Neuronal stem cell (in vitro differentiated cells): ENCODE data around the gene TSSC4.

Experiments
- DNase-seq: peaks from one replicate; pipeline ENCODE4 v3.0.0-alpha.2; 2013; ENCODE audit warnings: low spot score
- H2AFZ ChIP-seq: one replicate; pipeline ENCODE4 v1.6.1; 2013; ENCODE audit warnings: mild to moderate bottlenecking, low read length, inconsistent platforms
- H2AK5ac ChIP-seq: 2 replicates; pipeline ENCODE4 v1.6.1; 2013; ENCODE audit warnings: low read depth, mild to moderate bottlenecking, inconsistent platforms, low read length, moderate library complexity, mixed read lengths
- H2BK120ac ChIP-seq: 2 replicates; pipeline ENCODE4 v1.6.1; 2013; ENCODE audit warnings: low read depth, mild to moderate bottlenecking, inconsistent platforms, low read length, moderate library complexity, mixed read lengths
- H2BK12ac ChIP-seq: one replicate; pipeline ENCODE4 v1.6.1; 2013; ENCODE audit warnings: low read length, inconsistent platforms
- H2BK15ac ChIP-seq: 2 replicates; pipeline ENCODE4 v1.6.1; 2013; ENCODE audit warnings: mild to moderate bottlenecking, low read length, inconsistent platforms, mixed read lengths
- H2BK5ac ChIP-seq: one replicate; pipeline ENCODE4 v1.6.1; 2013; ENCODE audit warnings: inconsistent platforms, mild to moderate bottlenecking, low read length, moderate library complexity
- H3K14ac ChIP-seq: one replicate; pipeline ENCODE4 v1.6.1; 2013; ENCODE audit warnings: low read length, inconsistent platforms
- H3K18ac ChIP-seq: 2 replicates; pipeline ENCODE4 v1.6.1; 2013; ENCODE audit warnings: low read length, inconsistent platforms
- H3K23ac ChIP-seq: 2 replicates; pipeline ENCODE4 v1.6.1; 2013; ENCODE audit warnings: low read depth, mild to moderate bottlenecking, mixed read lengths, low read length, inconsistent platforms; ENCODE audit not compliant: poor library complexity
- H3K27ac ChIP-seq: replicated peaks from 3 replicates; pipeline ENCODE4 v1.5.1; 2013; ENCODE audit warnings: low read length, inconsistent platforms
- H3K27me3 ChIP-seq, 3 experiments: 2 replicates each; pipeline ENCODE4 v1.6.1; 2013; ENCODE audit warnings: low read length in 3 of 3, mild to moderate bottlenecking in 2 of 3, inconsistent platforms in 1 of 3, low read depth in 1 of 3, mixed read lengths in 1 of 3, moderate library complexity in 1 of 3; ENCODE audit not compliant: control insufficient read depth in 3 of 3, insufficient read depth in 3 of 3
- H3K36me3 ChIP-seq, 2 donors: replicated peaks in 1 of 2; 2 replicates each; pipeline ENCODE4 v1.6.1; 2013; ENCODE audit warnings: low read length in 2 of 2; ENCODE audit not compliant: control insufficient read depth in 2 of 2, insufficient read depth in 2 of 2
- H3K4ac ChIP-seq: 2 replicates; pipeline ENCODE4 v1.6.1; 2013; ENCODE audit warnings: inconsistent platforms, mild to moderate bottlenecking, low read length, moderate library complexity
- H3K4me1 ChIP-seq, 2 donors: 1 replicate in 1 of 2; 2 replicates in 1 of 2; pipeline ENCODE4 v1.6.1; 2013; ENCODE audit warnings: low read length in 2 of 2, low read depth in 1 of 2; ENCODE audit not compliant: control insufficient read depth in 2 of 2, insufficient read depth in 1 of 2
- H3K4me2 ChIP-seq: one replicate; pipeline ENCODE4 v1.6.1; 2013; ENCODE audit warnings: mild to moderate bottlenecking, low read length, inconsistent platforms; ENCODE audit not compliant: insufficient read depth, poor library complexity, severe bottlenecking
- H3K4me3 ChIP-seq, 2 donors: 2 replicates each; pipeline ENCODE4 v1.5.1; 2013; ENCODE audit warnings: low read length in 2 of 2, mild to moderate bottlenecking in 2 of 2, inconsistent platforms in 1 of 2, moderate library complexity in 1 of 2
- H3K79me1 ChIP-seq: one replicate; pipeline ENCODE4 v1.6.1; 2013; ENCODE audit warnings: low read depth, mild to moderate bottlenecking, inconsistent platforms, low read length, moderate library complexity
- H3K9ac ChIP-seq: one replicate; pipeline ENCODE4 v1.6.1; 2013; ENCODE audit warnings: mild to moderate bottlenecking, low read depth, low read length, inconsistent platforms; ENCODE audit not compliant: poor library complexity
- H3K9me3 ChIP-seq, 2 donors: replicated peaks in 1 of 2; 2 replicates each; pipeline versions ENCODE3 to v1.6.1; 2013; ENCODE audit warnings: low read length in 2 of 2, mild to moderate bottlenecking in 2 of 2, inconsistent platforms in 1 of 2, low read depth in 1 of 2, mixed read lengths in 1 of 2, moderate library complexity in 1 of 2; ENCODE audit not compliant: control insufficient read depth in 2 of 2, insufficient read depth in 1 of 2
- H4K8ac ChIP-seq: one replicate; pipeline ENCODE4 v1.6.1; 2013; ENCODE audit warnings: low read depth, mild to moderate bottlenecking, inconsistent platforms, low read length, moderate library complexity
- H4K91ac ChIP-seq: one replicate; pipeline ENCODE4 v1.6.1; 2013; ENCODE audit warnings: low read length, low read depth, mild to moderate bottlenecking, inconsistent platforms; ENCODE audit not compliant: poor library complexity
- WGBS, 2 donors: extraction: QIAGEN DNeasy Blood & Tissue Kit; methylation state at CpG; one replicate each; pipeline ENCODE4 v1.1.7; 2013; ENCODE audit warnings: missing lambda C conversion rate in 2 of 2, mixed read lengths in 1 of 2; ENCODE audit not compliant: insufficient read length in 2 of 2, insufficient replicate concordance in 1 of 2; ENCODE audit errors: extremely low coverage in 2 of 2; 5-methylcytosine and 5-hydroxymethylcytosine counted together

The TSSC4 gene

GRCh38 chr11:2399488-2400068 is 972 bp upstream of the TSSC4 start:
- Histone ChIP-seq H3K79me1 (peaks cover 14% of the 10 kb centered on the region), H2BK120ac (peak overlapping the region; percentile 67), H3K18ac (peak overlapping the region; percentile 97), H3K36me3 (peaks cover 39 to 57% of the 10 kb centered on the region in 2 donors), H2BK15ac (peak overlapping the region; percentile 54), H3K23ac (peak overlapping the region; percentile 99), H2BK5ac (peak overlapping the region; percentile 99), H3K14ac (peak overlapping the region; percentile 94), H3K4me1 (peaks cover 12% of the 10 kb centered on the region in 2 donors), H3K4ac (peak overlapping the region; percentile 93), H4K8ac (peak overlapping the region; percentile 72), H3K9ac (peak overlapping the region; percentile 98), H2AFZ (peak overlapping the region; percentile 60), H3K27me3 (no peaks in the 10 kb centered on the region), H2AK5ac (peak overlapping the region; percentile 99), H3K9me3 (no peaks in the 10 kb centered on the region), H3K4me3 (peak overlapping the region; percentile 82 to 100), H4K91ac (peak overlapping the region; percentile 68), H3K27ac (peak overlapping the region; percentile 80), H2BK12ac (peak overlapping the region; percentile 22), H3K4me2 (peak overlapping the region; percentile 99)
- no CpG with 5 or more reads among the region's 23 CpGs for whole genome bisulfite sequencing, 2 donors
- no peak for DNase-seq

- Histone ChIP-seq H3K4ac (peak overlapping the region; percentile 99), H3K27me3 (no peaks in the 10 kb centered on the region), H3K23ac (peak overlapping the region; percentile 99), H3K18ac (peak overlapping the region; percentile 87), H2BK5ac (peak overlapping the region; percentile 62), H2BK15ac (peak overlapping the region; percentile 62), H3K4me3 (peak overlapping the region; percentile 92 to 100), H3K9me3 (no peaks in the 10 kb centered on the region), H2BK120ac (no peak overlapping the region), H3K79me1 (peaks cover 14% of the 10 kb centered on the region), H3K14ac (peak overlapping the region; percentile 71), H2AK5ac (peak overlapping the region; percentile 98), H3K4me2 (peak overlapping the region; percentile 95), H2BK12ac (no peak overlapping the region), H4K91ac (peak overlapping the region; percentile 89), H3K36me3 (peaks cover 33 to 44% of the 10 kb centered on the region in 2 donors), H3K4me1 (peaks cover 12% of the 10 kb centered on the region in 2 donors), H2AFZ (peak overlapping the region; percentile 90), H4K8ac (no peak overlapping the region), H3K27ac (peak overlapping the region; percentile 59), H3K9ac (peak overlapping the region; percentile 96)
- WGBS, 2 donors, result no CpG with 5 or more reads among the region's 55 CpGs
- DNase-seq, result no peak
These were observed 349 bp downstream of the TSSC4 start for GRCh38 chr11:2400762-2401435.

DNA sequence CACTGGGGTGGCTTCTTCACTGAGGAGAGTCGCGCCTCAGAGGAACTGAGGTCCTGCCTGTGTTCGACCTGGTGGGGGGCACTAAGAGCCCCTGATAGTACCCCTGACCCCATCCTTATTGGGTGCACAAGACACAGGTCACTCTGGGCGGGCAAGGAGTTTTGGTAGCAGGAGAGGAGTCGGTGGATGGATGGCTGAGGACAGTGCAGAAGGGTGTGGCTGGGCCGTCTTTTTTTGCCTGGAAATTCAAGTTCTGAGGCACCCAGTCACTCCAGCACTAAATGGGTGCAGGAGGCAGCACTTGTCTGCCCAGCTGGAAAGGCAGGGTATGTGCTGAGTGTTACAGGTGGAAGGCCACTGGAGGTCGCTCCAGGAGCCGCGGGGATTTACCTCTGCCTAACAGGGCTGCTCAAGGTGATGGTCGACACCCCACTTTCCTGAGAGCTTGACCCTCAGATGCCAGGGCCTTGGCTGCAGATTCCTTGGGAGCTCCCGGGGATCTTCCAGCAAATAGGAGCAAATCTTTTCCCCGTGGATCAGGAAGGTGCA is 960 bp downstream of the TSSC4 start:
- Histone ChIP-seq H2AFZ (no peak overlapping the region), H4K91ac (peak overlapping the region; percentile 89), H2BK15ac (peak overlapping the region; percentile 62), H3K9ac (peak overlapping the region; percentile 96), H3K14ac (no peak overlapping the region), H3K18ac (no peak overlapping the region), H3K79me1 (peaks cover 14% of the 10 kb centered on the region), H2AK5ac (peak overlapping the region; percentile 98), H3K4me1 (peaks cover 12% of the 10 kb centered on the region in 2 donors), H3K36me3 (peaks cover 28 to 38% of the 10 kb centered on the region in 2 donors), H3K23ac (peak overlapping the region; percentile 99), H3K27ac (no peak overlapping the region), H3K4me2 (peak overlapping the region; percentile 95), H2BK5ac (peak overlapping the region; percentile 62), H3K27me3 (no peaks in the 10 kb centered on the region), H2BK120ac (no peak overlapping the region), H3K9me3 (no peaks in the 10 kb centered on the region), H3K4me3 (peak overlapping the region; percentile 92 to 100), H4K8ac (no peak overlapping the region), H2BK12ac (no peak overlapping the region), H3K4ac (no peak overlapping the region)
- no peak for DNase-seq
- WGBS, 2 donors, result no CpG with 5 or more reads among the region's 12 CpGs

- H3K27ac ChIP-seq, result no peak overlapping the region
- H3K4ac ChIP-seq, result no peak overlapping the region
- no peak overlapping the region for H2AFZ ChIP-seq
- H3K9me3 ChIP-seq, result no peaks in the 10 kb centered on the region
- H2BK15ac ChIP-seq, result no peak overlapping the region
- H3K27me3 ChIP-seq, result no peaks in the 10 kb centered on the region
- no peak overlapping the region for H3K14ac ChIP-seq
- peak overlapping the region; percentile 34 for H3K9ac ChIP-seq
- H3K4me1 ChIP-seq, result peaks cover 12% of the 10 kb centered on the region in 2 donors
- H3K36me3 ChIP-seq, result peaks cover 23 to 32% of the 10 kb centered on the region in 2 donors
- H3K79me1 ChIP-seq, result peaks cover 14% of the 10 kb centered on the region
- H2AK5ac ChIP-seq, result no peak overlapping the region
- no peak for DNase-seq
- WGBS, 2 donors, result no CpG with 5 or more reads among the region's 13 CpGs
- H4K91ac ChIP-seq, result no peak overlapping the region
- H3K4me2 ChIP-seq, result no peak overlapping the region
- peak overlapping the region; percentile 43 for H3K23ac ChIP-seq
- H3K4me3 ChIP-seq, result peak overlapping the region in 1 of 2 donors; percentile 100
- no peak overlapping the region for H2BK120ac ChIP-seq
- H4K8ac ChIP-seq, result no peak overlapping the region
- H2BK12ac ChIP-seq, result no peak overlapping the region
- no peak overlapping the region for H3K18ac ChIP-seq
- no peak overlapping the region for H2BK5ac ChIP-seq
These were observed 1.6 kb downstream of the TSSC4 start for GRCh38 chr11:2402106-2402505.
